HL-60 (cell line): ENCODE results near the gene ZNF771.

Experiments
- DNase-seq, 2 experiments: peaks; one replicate each; pipeline ENCODE4 v3.0.0-alpha.2; 2010 to 2020; ENCODE audit warnings: low read depth in 1 of 2, low spot score in 1 of 2
- H3K27ac ChIP-seq: fragments of 250-450 bp; sonication (Bioruptor Pico); replicated peaks from 2 replicates; pipeline ENCODE4 v1.5.1; 2020; ENCODE audit warnings: mild to moderate bottlenecking, moderate library complexity
- H3K27me3 ChIP-seq: fragments of 250-450 bp; sonication (Bioruptor Pico); 2 replicates; pipeline ENCODE4 v1.5.1; 2021; ENCODE audit warnings: mild to moderate bottlenecking, moderate library complexity; ENCODE audit not compliant: insufficient read depth, poor library complexity, severe bottlenecking
- H3K4me3 ChIP-seq: replicated peaks from 2 replicates; pipeline ENCODE4 v1.5.1; 2011; ENCODE audit warnings: mild to moderate bottlenecking, control low read depth, low read length; ENCODE audit not compliant: insufficient read depth
- GABPA ChIP-seq: IDR thresholded peaks from 2 replicates; pipeline ENCODE4 v1.6.1; 2012; ENCODE audit warnings: low read depth
- POLR2AphosphoS5 ChIP-seq: IDR thresholded peaks from 2 replicates; pipeline ENCODE4 v1.6.1; 2012; ENCODE audit warnings: low read depth
- SPI1 ChIP-seq: IDR thresholded peaks from 2 replicates; pipeline ENCODE4 v1.6.1; 2012; ENCODE audit warnings: low read depth, mild to moderate bottlenecking, borderline replicate concordance
- TF ChIP-seq, protein P1 (sequence below): IDR thresholded peaks from 2 replicates; pipeline ENCODE4 v1.6.1; 2012; ENCODE audit warnings: low read depth; ENCODE audit not compliant: insufficient replicate concordance
- TF ChIP-seq, protein P2 (sequence below): IDR thresholded peaks from one replicate; pipeline ENCODE4 v1.5.1; 2011; ENCODE audit warnings: low read length, control low read depth, inconsistent platforms; ENCODE audit not compliant: insufficient read depth

ZNF771 gene

GRCh38 chr16:30383521-30383920, 23.9 kb upstream of the ZNF771 start:
- no peak overlapping the region for H3K4me3 ChIP-seq
- no peak overlapping the region for H3K27ac ChIP-seq
- DNase-seq = no peak
- TF ChIP-seq, protein P1, sequence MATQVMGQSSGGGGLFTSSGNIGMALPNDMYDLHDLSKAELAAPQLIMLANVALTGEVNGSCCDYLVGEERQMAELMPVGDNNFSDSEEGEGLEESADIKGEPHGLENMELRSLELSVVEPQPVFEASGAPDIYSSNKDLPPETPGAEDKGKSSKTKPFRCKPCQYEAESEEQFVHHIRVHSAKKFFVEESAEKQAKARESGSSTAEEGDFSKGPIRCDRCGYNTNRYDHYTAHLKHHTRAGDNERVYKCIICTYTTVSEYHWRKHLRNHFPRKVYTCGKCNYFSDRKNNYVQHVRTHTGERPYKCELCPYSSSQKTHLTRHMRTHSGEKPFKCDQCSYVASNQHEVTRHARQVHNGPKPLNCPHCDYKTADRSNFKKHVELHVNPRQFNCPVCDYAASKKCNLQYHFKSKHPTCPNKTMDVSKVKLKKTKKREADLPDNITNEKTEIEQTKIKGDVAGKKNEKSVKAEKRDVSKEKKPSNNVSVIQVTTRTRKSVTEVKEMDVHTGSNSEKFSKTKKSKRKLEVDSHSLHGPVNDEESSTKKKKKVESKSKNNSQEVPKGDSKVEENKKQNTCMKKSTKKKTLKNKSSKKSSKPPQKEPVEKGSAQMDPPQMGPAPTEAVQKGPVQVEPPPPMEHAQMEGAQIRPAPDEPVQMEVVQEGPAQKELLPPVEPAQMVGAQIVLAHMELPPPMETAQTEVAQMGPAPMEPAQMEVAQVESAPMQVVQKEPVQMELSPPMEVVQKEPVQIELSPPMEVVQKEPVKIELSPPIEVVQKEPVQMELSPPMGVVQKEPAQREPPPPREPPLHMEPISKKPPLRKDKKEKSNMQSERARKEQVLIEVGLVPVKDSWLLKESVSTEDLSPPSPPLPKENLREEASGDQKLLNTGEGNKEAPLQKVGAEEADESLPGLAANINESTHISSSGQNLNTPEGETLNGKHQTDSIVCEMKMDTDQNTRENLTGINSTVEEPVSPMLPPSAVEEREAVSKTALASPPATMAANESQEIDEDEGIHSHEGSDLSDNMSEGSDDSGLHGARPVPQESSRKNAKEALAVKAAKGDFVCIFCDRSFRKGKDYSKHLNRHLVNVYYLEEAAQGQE = no peak
- TF ChIP-seq, protein P2, sequence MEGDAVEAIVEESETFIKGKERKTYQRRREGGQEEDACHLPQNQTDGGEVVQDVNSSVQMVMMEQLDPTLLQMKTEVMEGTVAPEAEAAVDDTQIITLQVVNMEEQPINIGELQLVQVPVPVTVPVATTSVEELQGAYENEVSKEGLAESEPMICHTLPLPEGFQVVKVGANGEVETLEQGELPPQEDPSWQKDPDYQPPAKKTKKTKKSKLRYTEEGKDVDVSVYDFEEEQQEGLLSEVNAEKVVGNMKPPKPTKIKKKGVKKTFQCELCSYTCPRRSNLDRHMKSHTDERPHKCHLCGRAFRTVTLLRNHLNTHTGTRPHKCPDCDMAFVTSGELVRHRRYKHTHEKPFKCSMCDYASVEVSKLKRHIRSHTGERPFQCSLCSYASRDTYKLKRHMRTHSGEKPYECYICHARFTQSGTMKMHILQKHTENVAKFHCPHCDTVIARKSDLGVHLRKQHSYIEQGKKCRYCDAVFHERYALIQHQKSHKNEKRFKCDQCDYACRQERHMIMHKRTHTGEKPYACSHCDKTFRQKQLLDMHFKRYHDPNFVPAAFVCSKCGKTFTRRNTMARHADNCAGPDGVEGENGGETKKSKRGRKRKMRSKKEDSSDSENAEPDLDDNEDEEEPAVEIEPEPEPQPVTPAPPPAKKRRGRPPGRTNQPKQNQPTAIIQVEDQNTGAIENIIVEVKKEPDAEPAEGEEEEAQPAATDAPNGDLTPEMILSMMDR = no peak
- TF ChIP-seq POLR2AphosphoS5 (no peak), SPI1 (no peak), GABPA (no peak)
- no peaks in the 10 kb centered on the region for H3K27me3 ChIP-seq

- TF ChIP-seq, protein P2 = no peak
- TF ChIP-seq POLR2AphosphoS5 (no peak), GABPA (no peak), SPI1 (no peak)
- TF ChIP-seq, protein P1 = no peak
- no peak for DNase-seq
- peak overlapping the region; percentile 85 for H3K4me3 ChIP-seq
- H3K27me3 ChIP-seq = no peaks in the 10 kb centered on the region
- peak overlapping the region; percentile 51 for H3K27ac ChIP-seq
These were observed 12.7 kb upstream of the ZNF771 start for GRCh38 chr16:30394592-30395154.

GRCh38 chr16:30395155-30395991, 12.0 kb upstream of the ZNF771 start, which contains the start of gene ZNF48:
Gene ZNF48 (plus strand): TSS chr16:30395420. CDS start chr16:30395795, 375 bp downstream.
- Histone ChIP-seq H3K4me3 (peak within 1 kb of the TSS; percentile 85), H3K27me3 (peaks cover 4% of the 10 kb centered on the region), H3K27ac (peak within 1 kb of the TSS; percentile 51)
- DNase-seq = peak; percentile 52 to 72
- TF ChIP-seq, protein P2 = no peak
- TF ChIP-seq, protein P1 = peak; percentile 5
- TF ChIP-seq SPI1 (0 out of 2 replicates have a peak, but pooled peaks have one; percentile 22), GABPA (peak; percentile 70), POLR2AphosphoS5 (no peak)
